Stomach (tissue), 9 donors: ENCODE data around the gene NAALAD2. TPM values are rescaled to one million over a fixed set of nuclear protein-coding genes. Genes with fewer than 3 reads are reported as not detected.

ENCODE experiments used
- DNase-seq, 2 donors: peaks; one replicate each; pipeline versions ENCODE4 v3.0.0 to v3.0.0-alpha.2; 2013 to 2019
- H3K27ac ChIP-seq, 5 donors: fragments of 200-600 bp in 4 of 5; sonication (generic) in 4 of 5; one replicate each; pipeline ENCODE4 v1.5.1; 2013 to 2019; ENCODE audit warnings: mild to moderate bottlenecking in 1 of 5, moderate library complexity in 1 of 5
- H3K27me3 ChIP-seq, 3 donors: fragments of 200-600 bp; sonication (generic); one replicate each; pipeline ENCODE4 v1.5.1; 2017 to 2019; ENCODE audit warnings: mixed run types in 1 of 3
- H3K36me3 ChIP-seq, 4 donors: fragments of 200-600 bp; sonication (generic); 1 replicate in 3 of 4; 2 replicates in 1 of 4; pipeline ENCODE4 v1.5.1; 2016 to 2019
- H3K4me1 ChIP-seq, 4 donors: fragments of 200-600 bp; sonication (generic); one replicate each; pipeline ENCODE4 v1.5.1; 2016 to 2019
- H3K4me3 ChIP-seq, 4 donors: fragments of 200-600 bp; sonication (generic) in 3 of 4; one replicate each; pipeline ENCODE4 v1.5.1; 2016 to 2019; ENCODE audit warnings: mild to moderate bottlenecking in 1 of 4
- H3K9me3 ChIP-seq, 4 donors: fragments of 200-600 bp; sonication (generic); one replicate each; pipeline ENCODE4 v1.5.1; 2016 to 2019
- CTCF ChIP-seq, 7 experiments: fragments of 450-650 bp in 4 of 7; fragments of 200-600 bp in 3 of 7; sonication (generic) in 3 of 7; IDR thresholded peaks; one replicate each; pipeline ENCODE4 v1.5.1; 2016 to 2019; ENCODE audit warnings: antibody characterized with exemption in 7 of 7, control low read depth in 2 of 7, mild to moderate bottlenecking in 1 of 7
- EP300 ChIP-seq: sonication (generic); formaldehyde crosslinking; IDR thresholded peaks from one replicate; pipeline ENCODE4 v1.6.1; 2017; ENCODE audit warnings: antibody characterized with exemption
- POLR2A ChIP-seq, 4 donors: fragments of 450-650 bp; IDR thresholded peaks; one replicate each; pipeline ENCODE4 v1.6.1; 2016; ENCODE audit warnings: antibody characterized with exemption in 4 of 4, control low read depth in 2 of 4, mild to moderate bottlenecking in 1 of 4, moderate library complexity in 1 of 4
- POLR2AphosphoS5 ChIP-seq, 3 donors: sonication (generic); formaldehyde crosslinking; IDR thresholded peaks; one replicate each; pipeline ENCODE4 v1.6.1; 2016; ENCODE audit warnings: antibody characterized with exemption in 3 of 3
- WGBS, 5 donors: extraction: QIAGEN DNeasy Blood & Tissue Kit in 3 of 5; methylation state at CpG; one replicate each; pipeline versions ENCODE4 v1.1.5 to v1.1.7; 2013 to 2018; 5-methylcytosine and 5-hydroxymethylcytosine counted together
- intact Hi-C: fragments of 100-400 bp; cut with DNase I; formaldehyde crosslinking; loops from one replicate; pipeline ENCODE4 v1.15.1; 2023; ENCODE audit warnings: low total_unique reads
- polyA plus RNA-seq, 3 donors: library from polyadenylated mRNA; stranded (reverse); fragments of 200-250 nt; gene quantifications; one replicate each; pipeline ENCODE4 v1.2.3, GENCODE V29; 2013
- total RNA-seq, 5 donors: library from RNA; depleted of rRNA; stranded (reverse); fragments of >200 nt; gene quantifications; one replicate each; pipeline versions ENCODE4 v1.1.0 to v1.2.3, GENCODE V29; 2014 to 2016
- donor health status: healthy with polysubstance abuse.
- donor health status: Bipolar disorder and iron deficiency.
- donor health status: healthy.

Gene NAALAD2
- total and polyA plus RNA-seq, 8 donors, result 0.25 to 15.8 (median 0.68) TPM; not detected in 2

GRCh38 chr11:90213322-90213721 is 78.9 kb downstream of the NAALAD2 start:
- WGBS, 5 donors, result 85 to 91% (median 89%) methylated on average over 3 of the region's 3 CpGs
- H3K27me3 ChIP-seq, result no peaks in the 10 kb centered on the region
- DNase-seq, result no peak
- no peak overlapping the region for H3K27ac ChIP-seq
- no peak for TF ChIP-seq POLR2A (IDR thresholded peaks at IDR 0.05)
- TF ChIP-seq EP300, result no peak
- TF ChIP-seq CTCF (IDR thresholded peaks at IDR 0.05), result no peak
- no peak for TF ChIP-seq POLR2AphosphoS5 (IDR thresholded peaks at IDR 0.05)
- H3K4me3 ChIP-seq, result no peak overlapping the region
- no peaks in the 10 kb centered on the region for H3K9me3 ChIP-seq
- H3K36me3 ChIP-seq, result peaks cover 2 to 74% (median 59%) of the 10 kb centered on the region in 4 donors
- intact Hi-C loops, result no loop called here
- peaks cover 0 to 13% (median 6%) of the 10 kb centered on the region in 4 donors for H3K4me1 ChIP-seq

- H3K27me3 ChIP-seq, result no peaks in the 10 kb centered on the region
- H3K9me3 ChIP-seq, result no peaks in the 10 kb centered on the region
- peaks cover 14 to 45% (median 31%) of the 10 kb centered on the region in 4 donors for H3K4me1 ChIP-seq
- H3K4me3 ChIP-seq, result no peak overlapping the region
- intact Hi-C loops, result no loop called here
- no peak for DNase-seq
- peaks cover 0 to 41% (median 30%) of the 10 kb centered on the region in 4 donors for H3K36me3 ChIP-seq
- TF ChIP-seq POLR2AphosphoS5 (IDR thresholded peaks at IDR 0.05) (no peak), CTCF (IDR thresholded peaks at IDR 0.05) (no peak), POLR2A (IDR thresholded peaks at IDR 0.05) (no peak), EP300 (no peak)
- no peak overlapping the region for H3K27ac ChIP-seq
- WGBS, 5 donors, result 88 to 93% (median 93%) methylated on average over 5 of the region's 5 CpGs
Observed at GRCh38 chr11:90216611-90217010, 82.1 kb downstream of the NAALAD2 start.

- Histone ChIP-seq H3K36me3 (peaks cover 0 to 21% (median 12%) of the 10 kb centered on the region in 4 donors), H3K9me3 (no peaks in the 10 kb centered on the region), H3K27ac (no peak overlapping the region), H3K27me3 (no peaks in the 10 kb centered on the region), H3K4me3 (no peak overlapping the region), H3K4me1 (peaks cover 18 to 51% (median 34%) of the 10 kb centered on the region in 4 donors)
- intact Hi-C loops, result no loop called here
- DNase-seq, result no peak
- TF ChIP-seq CTCF (IDR thresholded peaks at IDR 0.05) (no peak), POLR2A (IDR thresholded peaks at IDR 0.05) (no peak), EP300 (no peak), POLR2AphosphoS5 (IDR thresholded peaks at IDR 0.05) (no peak)
- 78 to 93% (median 82%) methylated on average over 2 of the region's 2 CpGs for WGBS, 5 donors
Observed at GRCh38 chr11:90218606-90219005, 84.1 kb downstream of the NAALAD2 start.

GRCh38 chr11:90219438-90219837 is 85.0 kb downstream of the NAALAD2 start:
- intact Hi-C loops, result no loop called here
- Histone ChIP-seq H3K4me3 (no peak overlapping the region), H3K36me3 (peaks cover 0 to 16% (median 6%) of the 10 kb centered on the region in 4 donors), H3K27ac (no peak overlapping the region), H3K27me3 (no peaks in the 10 kb centered on the region), H3K9me3 (no peaks in the 10 kb centered on the region), H3K4me1 (peaks cover 18 to 59% (median 38%) of the 10 kb centered on the region in 4 donors)
- DNase-seq, result no peak
- WGBS, 5 donors, result 91 to 99% (median 96%) methylated on average over 6 of the region's 6 CpGs
- no peak for TF ChIP-seq EP300
- TF ChIP-seq POLR2AphosphoS5 (IDR thresholded peaks at IDR 0.05), result no peak
- TF ChIP-seq CTCF (IDR thresholded peaks at IDR 0.05), result no peak
- TF ChIP-seq POLR2A (IDR thresholded peaks at IDR 0.05), result no peak
